ENCODE results near the gene ZBTB40.
A peak's percentile ranks its signal among the peaks of the same experiment; 100 is the strongest.

ZBTB40 gene

DNA sequence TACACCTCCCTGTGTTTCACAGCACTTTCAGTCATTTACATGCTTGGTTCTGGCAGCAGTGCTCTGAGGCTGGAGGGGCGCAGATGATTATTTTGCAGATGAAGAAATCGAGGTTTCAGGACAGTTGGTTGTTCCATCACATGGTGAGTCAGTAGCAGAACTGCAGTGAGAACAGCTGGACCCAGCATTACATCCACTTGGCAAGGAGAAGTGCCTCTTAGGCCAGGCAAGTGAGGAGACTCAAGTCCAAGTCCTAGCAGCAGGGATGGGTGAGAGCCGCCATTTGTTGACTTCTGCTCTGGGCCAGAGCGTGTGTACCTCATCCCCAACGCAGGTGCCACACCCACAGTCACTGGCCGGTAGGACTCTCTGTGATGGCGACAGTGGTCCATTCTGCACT, 84.9 kb downstream of the ZBTB40 start:
- no peak for DNase-seq

DNA sequence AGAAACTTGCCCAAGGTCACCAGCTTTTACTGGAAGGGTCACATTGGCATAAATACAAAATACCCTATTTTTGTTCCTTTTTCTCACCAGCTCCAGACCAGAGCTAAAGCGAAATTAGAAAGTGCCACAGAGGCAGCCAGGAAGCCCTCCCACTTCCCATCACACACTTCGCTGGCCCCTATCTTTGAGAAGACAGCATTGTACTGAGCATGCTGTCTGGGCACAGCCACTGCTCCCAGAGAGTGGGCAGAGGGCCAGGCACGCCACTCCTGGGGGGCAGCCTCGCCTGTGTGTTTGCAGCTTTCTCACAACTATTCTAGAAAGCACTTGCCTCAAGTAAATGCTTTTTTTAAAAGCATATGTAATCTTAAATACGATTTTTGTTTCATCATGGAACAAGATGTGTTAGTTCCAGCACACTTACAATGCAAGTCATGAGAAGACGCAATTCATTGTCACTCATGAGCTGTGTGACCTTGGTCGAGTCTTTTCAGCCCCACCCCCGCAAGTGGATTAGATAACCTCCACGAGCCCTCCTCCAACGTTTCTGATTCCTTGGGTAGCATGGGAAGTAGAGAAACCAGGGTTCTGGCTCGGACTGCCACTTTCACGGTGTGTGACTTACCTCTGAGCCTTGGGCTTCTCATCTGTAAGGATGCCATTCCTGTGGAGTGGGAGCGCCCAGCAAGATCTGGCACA, 85.9 kb downstream of the ZBTB40 start:
- DNase-seq, result no peak

DNA sequence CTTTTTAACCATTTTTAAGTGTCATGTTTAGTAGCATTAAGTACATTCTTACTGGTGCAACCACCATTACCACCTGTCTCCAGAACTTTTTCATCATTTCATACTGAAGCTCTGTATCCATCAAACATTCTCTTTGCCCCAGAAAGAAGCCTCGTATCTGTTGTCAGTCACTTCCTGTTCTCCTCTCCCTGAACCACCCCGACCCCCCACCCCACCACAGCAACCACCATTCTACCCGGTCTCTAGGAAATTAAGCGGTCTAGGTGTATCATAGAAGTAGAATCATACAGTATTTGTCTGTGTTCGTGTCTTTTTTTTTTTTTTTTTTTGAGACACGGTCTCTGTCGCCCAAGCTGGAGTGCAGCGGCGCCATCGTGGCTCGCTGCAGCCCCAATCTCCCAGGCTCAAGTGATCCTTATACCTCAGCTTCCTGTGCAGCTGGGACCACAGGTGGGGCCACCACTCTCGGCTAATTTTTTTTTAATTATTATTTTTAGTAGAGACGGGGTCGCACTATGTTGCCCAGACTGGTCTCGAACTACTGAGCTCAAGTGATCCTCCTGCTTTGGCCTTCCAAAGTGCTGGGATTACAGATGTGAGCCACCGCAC, 88.0 kb downstream of the ZBTB40 start:
- no peak for DNase-seq

DNA sequence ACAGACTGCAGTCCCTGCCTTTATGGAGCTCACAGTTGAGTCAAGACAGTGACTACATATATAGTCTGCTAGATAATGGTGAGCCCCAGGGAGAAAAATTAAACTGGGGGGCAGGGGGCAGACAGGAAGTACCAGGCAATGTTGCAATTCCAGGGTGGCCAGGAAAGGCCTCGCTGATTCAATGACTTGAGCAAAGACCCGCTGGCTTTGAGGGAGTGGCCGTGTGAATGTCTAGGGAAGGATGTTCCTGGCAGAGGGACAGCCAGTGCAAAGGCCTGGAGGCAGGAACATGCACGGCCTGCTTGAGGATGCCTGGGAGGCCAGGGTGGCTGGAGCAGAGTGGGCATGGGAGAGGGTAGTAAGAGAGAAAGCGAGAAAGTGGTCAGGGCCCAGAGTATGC, 88.7 kb downstream of the ZBTB40 start:
- DNase-seq, result no peak

DNA sequence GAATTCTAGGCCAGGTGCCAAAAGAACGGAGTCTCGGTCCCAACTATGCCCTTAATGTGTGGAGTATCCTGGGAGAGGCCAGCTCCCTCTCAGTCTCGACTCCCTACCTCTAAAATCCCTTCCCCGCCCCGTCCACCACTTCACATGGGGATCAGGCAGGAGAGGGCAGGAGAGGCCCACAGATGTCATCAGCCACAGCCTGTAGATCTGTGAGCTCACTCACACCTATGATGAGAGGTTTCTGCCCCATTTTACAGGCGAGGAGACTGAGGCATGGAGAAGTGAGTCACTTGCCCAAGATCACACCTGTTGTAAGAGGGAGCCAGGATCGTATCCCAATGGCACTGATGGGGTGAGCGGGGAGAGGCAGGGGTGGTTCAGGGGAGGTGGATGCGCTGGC, 91.2 kb downstream of the ZBTB40 start:
- no peak for DNase-seq

DNA sequence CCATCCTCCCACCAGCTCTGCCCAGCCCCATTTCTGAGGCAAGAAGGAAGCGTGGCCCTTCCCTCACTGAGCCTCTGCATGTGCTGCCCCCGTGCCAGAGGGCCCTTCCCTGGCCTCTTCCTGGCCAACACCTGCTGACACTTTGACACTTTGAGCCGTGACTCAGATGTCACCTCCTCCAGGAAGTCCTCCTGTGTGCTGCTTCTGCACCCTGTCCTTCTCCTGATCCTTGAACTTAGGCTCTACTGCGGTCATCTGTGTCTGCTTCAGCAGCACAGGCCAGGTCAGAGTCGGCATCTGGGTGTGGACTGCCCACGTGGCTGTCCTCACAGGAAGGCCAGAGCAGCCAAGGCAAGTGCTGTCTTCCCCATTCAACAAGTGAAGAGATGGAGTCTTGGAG, 92.0 kb downstream of the ZBTB40 start:
- no peak for DNase-seq

DNA sequence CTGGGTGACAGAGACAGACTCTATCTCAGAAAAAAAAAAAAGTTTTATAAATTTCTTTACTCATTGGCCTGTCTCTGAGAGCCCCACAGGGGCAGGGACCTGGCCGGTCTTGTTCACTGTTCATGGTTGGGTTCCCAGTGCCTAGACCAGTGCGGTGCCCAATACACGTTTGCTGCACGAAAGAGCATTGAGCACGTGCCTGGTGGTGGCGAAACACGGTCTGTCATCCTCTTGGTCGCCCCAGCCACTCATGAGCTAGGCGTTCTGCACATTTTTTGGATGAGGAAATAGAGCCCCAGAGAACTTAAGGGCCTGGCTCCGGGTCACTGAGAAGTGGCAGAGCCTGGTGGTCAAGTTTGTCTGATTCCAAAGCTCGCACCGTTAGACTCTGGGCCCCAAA, 93.0 kb downstream of the ZBTB40 start:
- no peak for DNase-seq

DNA sequence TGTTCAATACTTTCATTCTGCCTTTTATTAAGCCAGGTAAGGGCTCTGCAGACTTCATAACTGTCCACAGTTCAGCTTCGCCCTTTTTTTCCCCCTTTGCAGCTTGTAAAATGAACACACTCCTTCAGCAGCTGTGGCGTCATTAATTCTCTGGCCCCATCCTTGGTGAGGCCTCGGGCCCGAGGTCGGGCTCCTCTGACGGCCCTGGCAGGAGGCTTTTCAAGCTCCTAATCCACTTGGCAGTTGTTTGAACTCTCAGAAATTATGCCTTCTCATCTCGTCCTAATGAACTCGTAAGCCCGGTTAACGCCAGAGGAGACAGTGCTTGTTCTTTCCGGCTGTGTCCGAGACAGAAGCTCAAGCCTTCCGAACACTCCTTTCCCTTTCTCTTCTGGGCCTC, 93.5 kb downstream of the ZBTB40 start:
- DNase-seq, result no peak

DNA sequence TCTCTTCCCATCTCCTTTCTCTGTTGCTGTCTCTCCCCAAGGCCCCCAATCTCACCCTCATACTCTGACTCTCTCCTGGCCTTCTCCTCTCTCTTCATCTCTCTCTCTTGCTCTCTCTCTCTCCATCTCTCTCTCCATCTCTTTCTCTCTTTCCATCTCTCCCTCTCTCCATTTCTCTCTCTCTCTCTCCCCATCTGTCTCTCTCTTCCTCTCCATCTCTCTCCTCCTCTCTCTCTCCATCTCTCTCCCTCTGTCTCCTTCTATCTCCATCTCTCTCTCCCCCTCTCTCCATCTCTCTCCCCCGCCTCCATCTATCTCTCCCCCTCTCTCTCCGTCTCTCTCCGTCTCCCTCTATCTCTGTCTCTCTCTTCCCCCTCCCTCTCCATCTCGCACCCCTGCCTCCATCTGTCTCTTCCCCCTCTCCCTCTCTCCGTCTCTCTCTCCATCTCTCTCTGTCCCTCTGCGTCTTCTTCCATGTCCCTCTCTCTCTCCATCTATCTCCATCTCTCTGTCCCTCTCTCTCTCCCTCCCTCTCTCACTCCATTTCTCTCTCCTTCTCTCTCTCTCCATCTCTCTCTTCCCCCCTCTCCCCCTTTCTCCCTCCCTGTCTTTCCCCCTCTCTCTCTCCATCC, 95.7 kb downstream of the ZBTB40 start:
- DNase-seq, result no peak

DNA sequence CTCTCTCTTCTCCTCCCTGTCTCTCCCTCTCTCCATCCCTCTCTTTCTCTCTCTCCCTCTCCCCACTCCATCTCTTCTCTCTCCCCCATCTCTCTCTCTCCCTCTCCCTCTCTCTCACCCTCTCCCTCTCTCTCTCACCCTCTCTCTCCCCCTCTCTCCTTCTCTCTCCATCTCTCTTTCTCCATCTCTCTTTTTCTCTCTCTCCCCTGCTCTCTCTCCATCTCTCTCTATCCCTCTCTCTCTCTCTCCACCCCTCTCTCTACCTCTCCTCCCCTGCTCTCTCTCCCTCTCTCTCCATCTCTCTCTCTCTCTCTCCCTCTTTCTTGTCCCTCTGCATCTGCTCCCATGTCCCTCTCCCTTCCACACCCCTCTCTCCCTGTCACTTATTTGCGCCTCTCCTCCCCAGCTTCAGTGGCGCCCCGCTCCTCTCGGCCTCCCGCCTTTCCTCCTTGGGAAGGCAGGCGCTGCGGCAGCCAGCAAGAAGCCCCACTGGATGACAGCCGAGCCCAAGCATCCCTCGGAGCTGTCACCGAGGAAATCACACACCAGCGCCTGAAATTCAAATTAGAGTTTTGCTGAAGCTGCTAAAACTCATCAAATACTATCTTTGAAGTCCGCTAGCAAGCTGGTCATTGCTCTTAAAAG, 96.3 kb downstream of the ZBTB40 start:
- no peak for DNase-seq

DNA sequence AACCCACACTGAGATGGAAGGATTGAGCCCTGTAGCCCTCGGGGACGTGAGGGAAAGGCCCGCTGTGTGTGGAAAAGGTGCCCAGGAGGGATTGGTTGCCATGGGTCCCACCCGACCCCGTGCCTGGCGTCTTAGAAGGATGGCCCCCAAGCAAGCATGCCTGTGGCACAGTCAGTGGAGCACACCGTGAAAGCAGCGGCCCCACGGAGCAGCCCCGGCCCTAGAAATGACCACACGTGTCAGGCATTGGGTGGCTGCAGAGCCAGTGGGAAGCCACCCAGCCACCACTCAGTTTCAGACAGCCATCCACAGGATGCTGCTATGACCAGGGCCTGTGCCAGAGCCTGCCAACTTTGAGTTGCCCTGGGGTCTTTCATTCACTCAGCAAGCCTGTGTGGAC, 98.4 kb downstream of the ZBTB40 start:
- DNase-seq, result no peak

DNA sequence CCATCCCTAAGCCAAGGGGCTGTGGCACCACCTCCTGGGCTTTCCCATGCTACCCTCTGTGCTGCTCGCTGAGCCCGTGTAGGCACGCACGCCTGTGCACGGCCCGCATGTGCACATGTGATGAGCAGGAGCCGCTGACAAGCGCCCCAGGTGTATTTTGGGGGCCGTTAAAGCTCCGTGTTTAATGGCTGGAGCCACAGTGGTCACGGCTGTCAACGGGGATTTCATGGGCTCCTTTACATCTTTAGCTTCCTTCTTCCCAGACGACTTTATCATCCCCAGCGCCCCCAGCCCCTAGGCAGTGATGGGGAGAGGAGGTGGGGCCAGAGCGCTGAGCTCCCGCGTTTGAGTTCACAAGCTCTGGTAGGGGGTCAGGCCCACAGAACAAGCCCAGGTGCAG, 99.9 kb downstream of the ZBTB40 start:
- no peak for DNase-seq

DNA sequence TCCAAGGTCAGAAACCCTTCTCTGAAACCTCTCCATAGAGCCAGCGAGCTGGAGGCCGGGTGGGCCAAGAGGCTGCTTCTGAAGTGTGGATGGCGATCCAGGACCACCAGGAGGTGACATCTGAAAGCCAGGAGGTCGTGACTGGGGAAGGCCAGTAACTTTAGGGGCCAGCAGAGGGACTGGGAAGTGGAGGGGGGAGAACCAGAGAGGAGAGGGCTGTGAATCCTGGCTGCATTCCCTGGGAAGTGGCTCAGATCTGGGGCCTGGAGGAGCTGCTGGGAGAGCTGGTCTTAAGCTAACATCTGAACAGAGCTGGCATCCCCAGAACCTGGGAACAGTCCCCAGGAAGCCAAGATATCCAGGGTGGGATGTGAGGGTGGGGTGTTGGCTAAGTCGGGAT, 100.4 kb downstream of the ZBTB40 start:
- DNase-seq, result no peak

DNA sequence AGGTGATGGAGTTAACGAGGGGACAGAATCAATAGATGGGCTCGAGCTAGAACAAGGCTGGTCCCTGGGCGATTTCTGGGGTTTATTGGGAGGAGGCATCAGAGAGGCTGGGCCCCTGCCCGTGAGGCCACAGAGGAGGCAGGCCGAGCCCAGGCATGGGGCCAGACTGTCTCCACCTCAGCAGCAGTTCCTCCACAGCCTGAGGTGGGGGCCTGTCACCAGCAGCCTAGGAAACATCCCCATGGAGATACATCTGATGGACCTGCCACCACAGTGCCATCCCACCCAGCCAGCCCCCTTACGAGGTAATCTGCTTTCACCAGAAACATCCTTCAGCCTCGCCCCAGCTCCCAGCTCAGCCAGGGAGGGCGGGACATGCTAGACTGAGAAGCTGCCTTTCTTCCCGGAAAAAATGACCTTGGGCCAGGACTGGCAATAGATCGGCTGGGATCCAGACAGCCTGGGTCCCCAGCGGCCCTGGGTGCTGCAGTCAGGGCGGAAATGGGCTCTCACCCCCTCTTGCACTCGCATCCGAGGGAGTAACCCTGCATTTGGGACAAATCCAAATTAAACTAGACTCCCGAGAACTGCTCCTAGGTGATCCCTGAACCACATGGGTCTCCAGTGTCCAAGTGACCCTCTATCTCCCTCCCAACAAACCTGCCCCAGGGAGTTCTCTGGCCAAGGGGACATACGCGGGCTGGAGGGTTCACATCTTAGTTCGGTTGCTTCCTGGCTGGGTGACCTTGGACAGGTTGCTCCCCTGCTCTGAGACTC, 101.6 kb downstream of the ZBTB40 start:
- no peak for DNase-seq

DNA sequence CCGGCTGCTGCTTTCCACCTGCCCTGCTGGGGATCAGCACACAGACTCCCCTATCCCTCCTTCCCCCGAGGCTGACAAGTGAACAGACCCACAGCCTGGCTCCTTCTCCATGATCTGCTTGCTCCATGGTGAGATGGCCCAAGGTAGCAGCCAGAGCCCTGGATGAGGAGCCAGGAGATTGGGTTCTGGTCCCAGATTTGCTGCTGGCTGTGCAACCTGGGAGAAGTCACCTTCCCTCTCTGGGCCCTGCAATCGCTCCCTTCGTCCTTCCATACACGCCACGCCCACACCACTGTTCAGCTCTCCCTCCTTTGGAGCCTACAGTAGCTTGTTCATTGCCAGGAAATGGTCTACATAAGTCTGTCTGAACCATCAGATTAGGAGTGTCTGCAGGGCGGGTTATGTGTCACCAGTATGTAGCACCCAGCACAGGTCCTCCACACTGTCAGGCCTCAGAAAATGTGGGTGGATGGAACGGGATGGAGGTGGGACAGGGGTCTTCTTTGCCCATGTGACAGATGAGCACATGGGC, 102.4 kb downstream of the ZBTB40 start:
- no peak for DNase-seq

DNA sequence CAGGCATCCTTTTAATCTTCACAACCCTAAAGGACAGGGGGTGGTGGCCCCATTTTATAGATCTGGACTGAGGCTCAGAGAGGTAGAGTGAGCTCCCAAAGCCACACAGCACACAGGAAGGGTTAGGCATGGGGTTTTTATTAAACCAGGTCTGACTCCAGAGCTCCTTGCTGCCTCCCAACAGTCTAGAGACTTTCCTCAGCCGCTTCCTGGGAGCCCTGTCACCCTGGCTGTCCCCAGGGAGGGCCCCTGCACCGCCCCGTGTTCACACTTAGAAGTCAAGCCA, 103.7 kb downstream of the ZBTB40 start:
- no peak for DNase-seq

DNA sequence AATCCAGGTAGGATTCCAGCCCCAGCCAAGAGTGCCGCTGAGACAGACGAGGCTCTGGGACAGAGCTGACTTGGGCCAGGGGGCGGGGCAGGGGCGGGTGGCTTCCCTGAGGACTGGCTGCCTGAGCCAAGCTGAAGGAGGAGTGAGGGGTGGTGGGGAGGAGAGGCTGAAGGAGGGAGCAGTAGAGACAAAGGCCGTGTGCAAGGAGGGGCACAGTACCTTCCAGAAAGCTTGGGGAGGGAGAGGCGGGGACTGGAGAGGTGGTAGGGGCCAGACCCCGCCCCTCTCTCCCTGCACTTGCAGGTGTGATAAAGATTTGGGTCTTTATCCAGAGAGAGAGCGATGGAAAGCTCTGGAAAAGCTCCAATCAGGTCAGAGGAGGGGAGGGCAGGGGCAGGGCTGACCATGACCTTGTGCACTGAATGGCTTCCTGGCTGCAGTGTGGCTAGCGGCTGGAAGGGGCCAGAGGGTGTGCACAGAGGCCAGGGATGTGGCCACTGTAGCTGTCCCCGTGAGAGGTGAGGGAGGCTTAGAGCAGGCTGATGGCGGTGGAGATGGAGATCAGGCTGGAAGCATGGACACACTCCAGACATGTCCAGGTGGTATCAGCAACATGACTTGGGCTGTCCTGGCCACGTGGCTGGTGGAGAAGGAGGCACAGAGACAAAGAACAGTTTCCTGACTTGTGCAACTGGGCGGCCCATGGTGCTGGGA, 104.9 kb downstream of the ZBTB40 start:
- no peak for DNase-seq

DNA sequence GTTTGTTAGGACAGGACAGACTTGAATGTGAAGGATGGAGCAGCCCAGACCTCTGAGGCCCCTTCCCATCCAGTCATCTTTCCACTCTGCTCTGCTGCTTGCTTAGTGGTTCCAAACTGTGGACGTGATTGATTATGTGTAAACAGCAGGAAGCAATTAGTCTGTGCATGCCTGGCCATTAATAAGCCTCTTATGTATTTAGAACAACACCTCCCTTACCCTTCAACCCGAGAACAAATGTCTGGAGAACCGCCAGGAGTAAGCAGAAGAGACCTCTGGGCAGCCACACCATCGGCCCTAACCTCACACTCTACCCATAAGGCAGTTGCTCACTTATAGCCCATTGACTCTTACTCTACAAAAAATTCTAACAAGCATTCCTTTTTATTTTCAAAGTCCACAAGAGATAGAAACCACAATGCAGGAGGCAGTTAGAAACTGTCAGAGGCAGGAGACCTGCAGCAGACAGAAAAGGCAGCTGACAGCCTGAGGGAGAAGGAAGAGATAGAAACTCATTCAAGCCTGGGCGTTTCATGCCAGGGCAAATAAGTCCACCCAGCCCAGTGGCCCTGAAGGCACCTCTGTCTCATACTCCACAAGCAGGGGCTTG, 105.8 kb downstream of the ZBTB40 start:
- peak; percentile 58 for DNase-seq

DNA sequence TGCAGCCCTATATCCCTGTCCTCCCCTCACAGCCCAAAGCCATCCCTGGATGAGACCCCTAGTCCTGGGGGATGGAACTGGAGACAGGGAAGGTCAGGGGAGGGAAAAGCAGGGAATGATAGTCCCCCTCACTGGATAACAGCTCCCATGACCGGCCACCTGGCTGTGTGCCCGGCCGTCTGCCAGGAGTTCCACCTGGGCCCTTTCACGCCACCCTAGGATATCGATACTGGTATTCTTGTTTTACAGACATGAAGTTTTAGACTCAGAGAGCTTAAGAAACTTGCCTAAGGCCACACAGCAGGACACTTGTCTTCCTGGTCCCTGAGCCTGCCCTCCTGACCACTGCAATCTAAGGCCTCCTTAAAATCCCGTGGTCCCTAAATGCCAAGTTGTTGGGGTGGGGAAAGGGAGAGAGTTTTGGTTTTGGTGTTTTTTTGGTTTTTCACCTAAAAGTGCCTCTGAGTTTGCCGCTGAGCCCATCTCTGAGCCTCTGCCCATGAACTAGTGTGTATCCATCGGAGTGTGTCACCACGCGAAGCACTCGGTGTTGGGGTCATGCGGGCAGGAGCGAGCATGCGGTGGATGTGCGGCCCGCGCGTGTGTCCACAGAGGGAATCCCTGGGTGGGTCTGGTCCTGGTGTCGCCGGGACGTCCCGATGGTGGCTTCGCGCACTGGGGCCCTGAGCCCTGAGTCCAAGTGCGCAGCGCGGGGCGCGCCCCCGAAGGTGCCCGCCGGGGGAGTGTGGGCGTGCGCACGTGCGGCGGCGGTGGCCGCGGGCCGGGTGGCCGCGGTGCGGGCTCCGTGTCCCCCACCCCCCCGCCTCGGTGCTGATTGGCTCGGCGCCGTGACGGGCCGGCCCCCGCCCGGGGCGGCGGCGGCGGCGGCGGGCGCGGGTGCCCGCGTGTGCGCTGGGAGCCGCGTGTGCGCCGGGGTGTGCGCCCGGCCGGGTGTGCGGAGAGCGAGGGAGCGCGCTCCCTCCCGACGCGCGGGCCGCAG, 111.2 kb downstream of the ZBTB40 start, which contains the start of gene EPHA8:
Gene EPHA8, plus strand, starts transcription at position 906 of the 1,000 bp plus-strand sequence. CDS start 147 bp downstream, outside the sequence.
- DNase-seq, result no peak

Data from fibroblast of skin of abdomen (primary cell).